Neural cell (in vitro differentiated cells): ENCODE data around the gene BZW2. TPM values are rescaled to one million over a fixed set of nuclear protein-coding genes. Genes with fewer than 3 reads are reported as not detected.
"Not testable (repeated sequence)": the region's sequence is repeated elsewhere in the genome, so short reads cannot be mapped to it uniquely, and the experiment has no call there.

Experiments
- H2AFZ ChIP-seq: fragments of 200-600, 300-800 bp; sonication (generic), shearing (Covaris generic); 2 replicates; pipeline ENCODE4 v1.6.0; 2014; ENCODE audit warnings: low read depth, mild to moderate bottlenecking, antibody characterized with exemption, low read length, moderate library complexity
- H3F3A ChIP-seq: fragments of 200-600 bp; shearing (Covaris generic); 2 replicates; pipeline ENCODE4 v1.6.1; 2016; ENCODE audit warnings: mild to moderate bottlenecking, moderate library complexity, mixed read lengths, antibody characterized with exemption, low read length; ENCODE audit not compliant: insufficient read depth, poor library complexity, severe bottlenecking
- H3K27ac ChIP-seq: fragments of 200-600, 300-800 bp; sonication (generic), shearing (Covaris generic); 2 replicates; pipeline ENCODE4 v1.5.1; 2014; ENCODE audit warnings: mild to moderate bottlenecking, low read length, moderate library complexity
- H3K27me3 ChIP-seq: fragments of 300-800, 200-600 bp; sonication (generic), shearing (Covaris generic); 2 replicates; pipeline ENCODE4 v1.6.0; 2014; ENCODE audit warnings: mild to moderate bottlenecking, low read depth, low read length, moderate library complexity; ENCODE audit not compliant: insufficient read depth
- H3K36me3 ChIP-seq: fragments of 300-800, 200-600 bp; sonication (generic), shearing (Covaris generic); 2 replicates; pipeline ENCODE4 v1.5.1; 2014; ENCODE audit warnings: mild to moderate bottlenecking, antibody characterized with exemption, low read length, moderate library complexity; ENCODE audit not compliant: insufficient read depth
- H3K4me2 ChIP-seq: fragments of 300-800, 200-600 bp; sonication (generic), shearing (Covaris generic); 2 replicates; pipeline ENCODE4 v1.6.0; 2014; ENCODE audit warnings: mild to moderate bottlenecking, low read length
- H3K4me3 ChIP-seq: fragments of 300-800, 200-600 bp; sonication (generic), shearing (Covaris generic); 2 replicates; pipeline ENCODE4 v1.5.1; 2014; ENCODE audit warnings: mild to moderate bottlenecking, low read length, moderate library complexity
- H3K79me2 ChIP-seq: fragments of 200-600 bp; shearing (Covaris generic); replicated peaks from 2 replicates; pipeline ENCODE4 v1.6.0; 2014; ENCODE audit warnings: mild to moderate bottlenecking, low read length, moderate library complexity; ENCODE audit not compliant: insufficient read depth
- H3K9ac ChIP-seq: fragments of 300-800, 200-600 bp; sonication (generic), shearing (Covaris generic); 2 replicates; pipeline ENCODE4 v1.6.1; 2016; ENCODE audit warnings: mild to moderate bottlenecking, low read length, mixed read lengths
- H3K9me2 ChIP-seq: fragments of 200-600 bp; shearing (Covaris generic); 2 replicates; pipeline ENCODE4 v1.6.1; 2016; ENCODE audit warnings: mild to moderate bottlenecking, low read length, mixed read lengths; ENCODE audit not compliant: insufficient read depth
- H3K9me3 ChIP-seq: fragments of 200-600, 300-800 bp; sonication (generic), shearing (Covaris generic); 2 replicates; pipeline ENCODE4 v1.6.1; 2016; ENCODE audit warnings: mild to moderate bottlenecking, mixed run types, low read length, moderate library complexity, mixed read lengths
- H4K20me1 ChIP-seq: fragments of 200-600 bp; shearing (Covaris generic); 2 replicates; pipeline ENCODE4 v1.6.1; 2016; ENCODE audit warnings: mild to moderate bottlenecking, mixed run types; ENCODE audit not compliant: insufficient read depth
- MXI1 ChIP-seq: fragments of 450-650 bp; conservative IDR thresholded peaks from 2 replicates; pipeline ENCODE4 v1.6.1; 2014; ENCODE audit warnings: antibody characterized with exemption, mild to moderate bottlenecking; ENCODE audit not compliant: poor library complexity, severe bottlenecking
- POLR2AphosphoS5 ChIP-seq: IDR thresholded peaks from 2 replicates; pipeline ENCODE4 v1.6.1; 2012
- RAD21 ChIP-seq: fragments of 450-650 bp; conservative IDR thresholded peaks from 2 replicates; pipeline ENCODE4 v1.6.1; 2014; ENCODE audit warnings: antibody characterized with exemption, mild to moderate bottlenecking, moderate library complexity
- SMC3 ChIP-seq: fragments of 450-650 bp; conservative IDR thresholded peaks from 2 replicates; pipeline ENCODE4 v1.6.1; 2014; ENCODE audit warnings: antibody characterized with exemption, mild to moderate bottlenecking, moderate library complexity; ENCODE audit not compliant: poor library complexity
- TAF1 ChIP-seq: IDR thresholded peaks from 2 replicates; pipeline ENCODE4 v1.6.1; 2012; ENCODE audit warnings: low read depth
- polyA plus RNA-seq: library from polyadenylated mRNA; depleted of rRNA; stranded (reverse); fragments of >200 nt; gene quantifications from 2 replicates; pipeline ENCODE4 v1.2.3, GENCODE V29; 2014
- TF ChIP-seq, protein P1 (sequence below): IDR thresholded peaks from 2 replicates; pipeline ENCODE4 v1.6.1; 2012; ENCODE audit warnings: borderline replicate concordance
- TF ChIP-seq, protein P2 (sequence below): fragments of 450-650 bp; IDR thresholded peaks from 2 replicates; pipeline ENCODE4 v1.5.1; 2014; ENCODE audit warnings: antibody characterized with exemption, mild to moderate bottlenecking, moderate library complexity; ENCODE audit not compliant: poor library complexity, severe bottlenecking

The BZW2 gene
- polyA plus RNA-seq, 1 donor from 2014 or later, result 203 TPM

DNA sequence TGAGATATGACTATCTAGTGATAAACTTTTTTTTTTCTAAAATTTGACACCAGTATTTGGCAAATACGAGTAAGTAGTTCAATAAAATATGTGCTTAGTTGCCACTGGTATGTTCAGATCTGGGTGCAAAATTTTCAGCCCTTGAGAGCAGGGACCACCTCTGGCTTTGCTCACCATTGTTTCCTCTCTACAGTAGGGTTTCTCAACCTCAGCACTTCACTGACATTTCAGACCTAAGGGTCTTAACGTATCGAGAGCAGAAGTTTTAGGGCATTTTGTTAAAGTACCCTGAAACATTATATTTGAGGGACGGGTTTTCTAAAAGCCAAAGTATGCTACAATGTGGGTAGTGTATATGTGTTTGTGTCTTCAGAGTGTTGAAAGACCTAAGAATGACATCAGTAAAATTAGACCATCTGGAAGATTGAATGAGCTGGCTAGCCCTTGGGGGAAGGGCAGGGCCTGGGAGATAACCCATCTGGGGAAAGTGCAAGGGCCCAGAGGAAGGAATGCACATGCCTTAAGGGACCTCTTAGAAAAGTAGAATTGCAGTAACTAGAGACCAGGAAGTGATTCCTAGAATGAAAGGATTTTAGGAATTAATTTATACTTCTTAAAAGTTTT lies 11.8 kb downstream of the BZW2 start:
- H3K27me3 ChIP-seq, result no peaks in the 10 kb centered on the region
- no peaks in the 10 kb centered on the region for H3K9me2 ChIP-seq
- H3K79me2 ChIP-seq, result peaks cover 55% of the 10 kb centered on the region
- no peaks in the 10 kb centered on the region for H3K9me3 ChIP-seq
- H3F3A ChIP-seq, result no peaks in the 10 kb centered on the region
- no peaks in the 10 kb centered on the region for H3K36me3 ChIP-seq
- H3K4me2 ChIP-seq, result no peak overlapping the region
- TF ChIP-seq TAF1, result no peak
- TF ChIP-seq, protein P1, sequence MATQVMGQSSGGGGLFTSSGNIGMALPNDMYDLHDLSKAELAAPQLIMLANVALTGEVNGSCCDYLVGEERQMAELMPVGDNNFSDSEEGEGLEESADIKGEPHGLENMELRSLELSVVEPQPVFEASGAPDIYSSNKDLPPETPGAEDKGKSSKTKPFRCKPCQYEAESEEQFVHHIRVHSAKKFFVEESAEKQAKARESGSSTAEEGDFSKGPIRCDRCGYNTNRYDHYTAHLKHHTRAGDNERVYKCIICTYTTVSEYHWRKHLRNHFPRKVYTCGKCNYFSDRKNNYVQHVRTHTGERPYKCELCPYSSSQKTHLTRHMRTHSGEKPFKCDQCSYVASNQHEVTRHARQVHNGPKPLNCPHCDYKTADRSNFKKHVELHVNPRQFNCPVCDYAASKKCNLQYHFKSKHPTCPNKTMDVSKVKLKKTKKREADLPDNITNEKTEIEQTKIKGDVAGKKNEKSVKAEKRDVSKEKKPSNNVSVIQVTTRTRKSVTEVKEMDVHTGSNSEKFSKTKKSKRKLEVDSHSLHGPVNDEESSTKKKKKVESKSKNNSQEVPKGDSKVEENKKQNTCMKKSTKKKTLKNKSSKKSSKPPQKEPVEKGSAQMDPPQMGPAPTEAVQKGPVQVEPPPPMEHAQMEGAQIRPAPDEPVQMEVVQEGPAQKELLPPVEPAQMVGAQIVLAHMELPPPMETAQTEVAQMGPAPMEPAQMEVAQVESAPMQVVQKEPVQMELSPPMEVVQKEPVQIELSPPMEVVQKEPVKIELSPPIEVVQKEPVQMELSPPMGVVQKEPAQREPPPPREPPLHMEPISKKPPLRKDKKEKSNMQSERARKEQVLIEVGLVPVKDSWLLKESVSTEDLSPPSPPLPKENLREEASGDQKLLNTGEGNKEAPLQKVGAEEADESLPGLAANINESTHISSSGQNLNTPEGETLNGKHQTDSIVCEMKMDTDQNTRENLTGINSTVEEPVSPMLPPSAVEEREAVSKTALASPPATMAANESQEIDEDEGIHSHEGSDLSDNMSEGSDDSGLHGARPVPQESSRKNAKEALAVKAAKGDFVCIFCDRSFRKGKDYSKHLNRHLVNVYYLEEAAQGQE, result no peak
- no peak for TF ChIP-seq RAD21
- no peak overlapping the region for H3K9ac ChIP-seq
- H3K4me3 ChIP-seq, result no peak overlapping the region
- no peak overlapping the region for H2AFZ ChIP-seq
- H4K20me1 ChIP-seq, result no peaks in the 10 kb centered on the region
- H3K27ac ChIP-seq, result no peak overlapping the region

DNA sequence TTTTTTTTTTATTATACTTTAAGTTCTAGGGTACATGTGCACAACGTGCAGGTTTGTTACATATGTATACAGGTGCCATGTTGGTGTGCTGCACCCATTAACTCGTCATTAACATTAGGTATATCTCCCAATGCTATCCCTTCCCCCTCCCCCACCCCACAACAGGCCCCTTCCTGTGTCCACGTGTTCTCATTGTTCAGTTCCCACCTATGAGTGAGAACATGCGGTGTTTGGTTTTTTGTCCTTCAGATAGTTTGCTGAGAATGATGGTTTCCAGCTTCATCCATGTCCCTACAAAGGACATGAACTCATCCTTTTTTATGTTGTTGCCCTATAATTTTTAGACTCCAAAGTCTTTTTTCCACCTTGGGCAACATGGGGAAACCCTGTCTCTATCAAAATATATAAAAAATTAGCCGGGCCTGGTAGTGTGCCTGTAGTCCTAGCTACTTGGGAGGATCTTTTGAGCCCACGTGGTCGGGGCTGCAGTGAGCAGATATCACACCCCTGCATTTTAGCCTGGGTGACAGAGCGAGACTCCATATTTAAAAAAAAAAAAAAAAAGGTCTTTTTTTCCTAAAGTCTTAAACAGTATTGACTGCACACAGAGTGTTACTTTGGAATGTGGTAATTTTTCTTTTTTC lies 14.0 kb downstream of the BZW2 start:
- H2AFZ ChIP-seq, H3K36me3 ChIP-seq, H3K4me2 ChIP-seq, H3K9me3 ChIP-seq, H3K4me3 ChIP-seq, H3K27ac ChIP-seq, H3K27me3 ChIP-seq, H3F3A ChIP-seq, H3K9me2 ChIP-seq, H3K9ac ChIP-seq, H4K20me1 ChIP-seq: not testable (repeated sequence)
- H3K79me2 ChIP-seq, result peaks cover 59% of the 10 kb centered on the region

DNA sequence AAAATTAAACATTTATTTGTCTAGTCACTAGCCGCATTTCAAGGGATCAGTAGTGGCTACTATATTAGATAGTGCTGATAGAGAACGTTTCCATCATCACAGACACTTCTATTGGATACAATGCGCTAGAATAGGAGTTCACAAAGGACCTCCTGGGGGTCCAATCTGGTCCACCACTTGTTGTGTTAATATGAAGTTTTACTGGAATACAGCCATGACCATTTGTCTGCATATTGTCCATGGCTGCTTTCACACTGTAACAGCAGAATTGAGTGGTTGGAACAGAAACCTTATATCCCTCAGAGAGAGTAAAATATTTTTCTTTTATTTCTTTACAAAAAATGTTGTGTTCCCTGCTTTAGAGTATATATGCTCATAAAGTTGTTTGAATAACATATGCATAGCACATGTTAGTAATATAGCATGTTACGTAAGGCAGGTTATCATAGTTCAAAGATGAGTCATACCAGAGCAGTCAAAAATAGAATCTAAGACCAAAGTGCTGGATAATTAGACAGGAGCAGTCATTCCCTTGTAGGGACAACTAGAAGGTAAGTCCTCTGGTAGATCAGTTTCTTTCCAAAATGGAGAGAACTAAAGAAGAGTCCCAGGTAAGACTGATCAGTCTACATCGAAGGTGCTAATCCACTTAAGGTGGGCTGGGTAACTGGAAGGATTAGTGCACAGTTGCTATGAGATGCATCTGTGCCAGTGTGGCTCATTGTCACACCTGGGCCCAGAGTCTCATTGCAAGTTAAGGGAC lies 14.9 kb downstream of the BZW2 start:
- Histone ChIP-seq H2AFZ (no peak overlapping the region), H3K9me2 (no peaks in the 10 kb centered on the region), H3K4me3 (no peak overlapping the region), H3K9me3 (no peaks in the 10 kb centered on the region), H3K36me3 (no peaks in the 10 kb centered on the region), H3F3A (no peaks in the 10 kb centered on the region), H3K27me3 (no peaks in the 10 kb centered on the region), H3K4me2 (no peak overlapping the region), H3K79me2 (peaks cover 50% of the 10 kb centered on the region), H3K9ac (no peak overlapping the region), H3K27ac (no peak overlapping the region), H4K20me1 (no peaks in the 10 kb centered on the region)
- TF ChIP-seq, protein P1, result no peak
- TF ChIP-seq, protein P2, sequence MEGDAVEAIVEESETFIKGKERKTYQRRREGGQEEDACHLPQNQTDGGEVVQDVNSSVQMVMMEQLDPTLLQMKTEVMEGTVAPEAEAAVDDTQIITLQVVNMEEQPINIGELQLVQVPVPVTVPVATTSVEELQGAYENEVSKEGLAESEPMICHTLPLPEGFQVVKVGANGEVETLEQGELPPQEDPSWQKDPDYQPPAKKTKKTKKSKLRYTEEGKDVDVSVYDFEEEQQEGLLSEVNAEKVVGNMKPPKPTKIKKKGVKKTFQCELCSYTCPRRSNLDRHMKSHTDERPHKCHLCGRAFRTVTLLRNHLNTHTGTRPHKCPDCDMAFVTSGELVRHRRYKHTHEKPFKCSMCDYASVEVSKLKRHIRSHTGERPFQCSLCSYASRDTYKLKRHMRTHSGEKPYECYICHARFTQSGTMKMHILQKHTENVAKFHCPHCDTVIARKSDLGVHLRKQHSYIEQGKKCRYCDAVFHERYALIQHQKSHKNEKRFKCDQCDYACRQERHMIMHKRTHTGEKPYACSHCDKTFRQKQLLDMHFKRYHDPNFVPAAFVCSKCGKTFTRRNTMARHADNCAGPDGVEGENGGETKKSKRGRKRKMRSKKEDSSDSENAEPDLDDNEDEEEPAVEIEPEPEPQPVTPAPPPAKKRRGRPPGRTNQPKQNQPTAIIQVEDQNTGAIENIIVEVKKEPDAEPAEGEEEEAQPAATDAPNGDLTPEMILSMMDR, result no peak
- no peak for TF ChIP-seq MXI1
- TF ChIP-seq POLR2AphosphoS5, result no peak
- no peak for TF ChIP-seq RAD21
- TF ChIP-seq SMC3, result no peak
